Measurements from ENCODE around the gene CTNNBL1. TPM values are rescaled to one million over a fixed set of nuclear protein-coding genes. Genes with fewer than 3 reads are reported as not detected.

The CTNNBL1 gene
- total RNA-seq, 1 experiment from 2014 or later, result 49.9 TPM

DNA sequence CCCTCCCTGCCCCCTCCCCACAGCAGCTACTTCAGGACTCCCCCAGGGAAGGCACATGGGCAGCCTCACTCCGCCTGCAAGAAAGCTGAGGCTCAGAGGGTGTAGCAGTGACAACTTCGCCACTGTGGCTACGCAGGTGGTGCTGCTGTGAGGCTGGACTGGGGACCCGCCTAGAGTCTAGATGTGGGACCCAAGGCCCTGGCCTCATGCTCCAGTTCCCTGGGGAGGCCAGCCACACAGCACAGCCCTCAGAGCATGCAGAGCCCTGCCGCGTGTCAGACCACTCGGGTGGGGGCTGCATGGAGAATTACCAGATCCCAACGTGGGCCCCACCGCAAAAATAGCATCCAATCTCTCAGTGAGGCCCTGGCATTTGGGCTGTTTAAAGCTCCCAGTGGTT is 178.3 kb downstream of the CTNNBL1 start:
- intact Hi-C loops (cut with micrococcal nuclease), result no loop called here
- Histone ChIP-seq H3K79me2 (ENCODE audit: low read length) (no peaks in the 10 kb centered on the region), H3K27ac (ENCODE audit: low read length) (no peak overlapping the region), H3K9me2 (replicated peaks; ENCODE audit: low read length) (no peaks in the 10 kb centered on the region), H3K9me3 (ENCODE audit: low read length) (no peaks in the 10 kb centered on the region), H3K4me2 (ENCODE audit: low read length) (no peak overlapping the region), H3K36me3 (ENCODE audit: low read depth, low read length) (peaks cover 11% of the 10 kb centered on the region; the same call in 1 of the 2 replicates), H3K4me1 (ENCODE audit: insufficient read depth, low read length) (no peaks in the 10 kb centered on the region), H3K27me3 (ENCODE audit: low read length) (no peaks in the 10 kb centered on the region), H3K9ac (ENCODE audit: low read length) (no peak overlapping the region), H3K4me3 (ENCODE audit: low read length) (no peak overlapping the region), H2AFZ (ENCODE audit: low read length) (no peak overlapping the region), H3F3A (ENCODE audit: low read length, unreplicated experiment) (no peaks in the 10 kb centered on the region), H4K20me1 (ENCODE audit: low read length) (no peaks in the 10 kb centered on the region)
- TF ChIP-seq EZH2phosphoT487 (IDR thresholded peaks at IDR 0.05; ENCODE audit: borderline replicate concordance, low read length) (no peak), EZH2 (IDR thresholded peaks at IDR 0.05; ENCODE audit: low read length, unreplicated experiment) (no peak)
- TF ChIP-seq, protein P1, sequence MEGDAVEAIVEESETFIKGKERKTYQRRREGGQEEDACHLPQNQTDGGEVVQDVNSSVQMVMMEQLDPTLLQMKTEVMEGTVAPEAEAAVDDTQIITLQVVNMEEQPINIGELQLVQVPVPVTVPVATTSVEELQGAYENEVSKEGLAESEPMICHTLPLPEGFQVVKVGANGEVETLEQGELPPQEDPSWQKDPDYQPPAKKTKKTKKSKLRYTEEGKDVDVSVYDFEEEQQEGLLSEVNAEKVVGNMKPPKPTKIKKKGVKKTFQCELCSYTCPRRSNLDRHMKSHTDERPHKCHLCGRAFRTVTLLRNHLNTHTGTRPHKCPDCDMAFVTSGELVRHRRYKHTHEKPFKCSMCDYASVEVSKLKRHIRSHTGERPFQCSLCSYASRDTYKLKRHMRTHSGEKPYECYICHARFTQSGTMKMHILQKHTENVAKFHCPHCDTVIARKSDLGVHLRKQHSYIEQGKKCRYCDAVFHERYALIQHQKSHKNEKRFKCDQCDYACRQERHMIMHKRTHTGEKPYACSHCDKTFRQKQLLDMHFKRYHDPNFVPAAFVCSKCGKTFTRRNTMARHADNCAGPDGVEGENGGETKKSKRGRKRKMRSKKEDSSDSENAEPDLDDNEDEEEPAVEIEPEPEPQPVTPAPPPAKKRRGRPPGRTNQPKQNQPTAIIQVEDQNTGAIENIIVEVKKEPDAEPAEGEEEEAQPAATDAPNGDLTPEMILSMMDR (conservative IDR thresholded peaks at IDR 0.05; ENCODE audit: low read depth, low read length), result no peak
- no peak for ATAC-seq
- ChIA-PET POLR2A (ENCODE audit: unreplicated experiment) (no interaction called here), CTCF (no interaction called here)
- DNase-seq, result no peak
- no TSS peak for BruUV-seq (replicated peaks)

DNA sequence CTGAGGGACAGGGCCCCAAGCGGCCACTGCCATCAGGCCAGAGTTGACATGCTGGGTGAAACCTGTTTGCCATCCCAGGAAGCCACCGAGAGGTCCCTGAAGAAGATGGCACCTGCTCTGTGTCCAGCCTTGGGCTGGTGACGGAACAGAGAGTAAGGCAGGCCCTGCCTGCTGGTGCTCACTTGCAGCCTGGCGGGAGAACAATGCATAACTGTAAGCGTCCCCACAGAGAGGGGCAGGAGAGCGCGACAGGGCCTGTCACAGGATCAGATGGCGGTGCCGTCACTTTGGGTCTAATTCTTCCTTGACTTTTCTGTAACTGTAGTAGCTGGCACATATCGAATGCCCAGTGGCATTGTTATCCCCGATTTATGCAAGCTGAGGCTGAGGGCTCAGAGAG is 180.1 kb downstream of the CTNNBL1 start:
- Histone ChIP-seq H4K20me1 (ENCODE audit: low read length) (no peaks in the 10 kb centered on the region), H3K9me3 (ENCODE audit: low read length) (no peaks in the 10 kb centered on the region), H3K27me3 (ENCODE audit: low read length) (no peaks in the 10 kb centered on the region), H3K79me2 (ENCODE audit: low read length) (no peaks in the 10 kb centered on the region), H3K27ac (ENCODE audit: low read length) (no peak overlapping the region), H3K36me3 (ENCODE audit: low read depth, low read length) (peaks cover 10% of the 10 kb centered on the region; the same call in 1 of the 2 replicates), H3K9ac (ENCODE audit: low read length) (no peak overlapping the region), H3K4me1 (ENCODE audit: insufficient read depth, low read length) (no peaks in the 10 kb centered on the region), H3K9me2 (replicated peaks; ENCODE audit: low read length) (no peaks in the 10 kb centered on the region), H3K4me2 (ENCODE audit: low read length) (no peak overlapping the region), H3K4me3 (ENCODE audit: low read length) (no peak overlapping the region), H3F3A (ENCODE audit: low read length, unreplicated experiment) (no peaks in the 10 kb centered on the region), H2AFZ (ENCODE audit: low read length) (no peak overlapping the region)
- no TSS peak for BruUV-seq (replicated peaks)
- DNase-seq (no peak), ATAC-seq (no peak)
- intact Hi-C loops (cut with micrococcal nuclease), result no loop called here
- ChIA-PET CTCF (no interaction called here), POLR2A (ENCODE audit: unreplicated experiment) (no interaction called here)
- TF ChIP-seq EZH2phosphoT487 (IDR thresholded peaks at IDR 0.05; ENCODE audit: borderline replicate concordance, low read length) (no peak), EZH2 (IDR thresholded peaks at IDR 0.05; ENCODE audit: low read length, unreplicated experiment) (no peak)
- TF ChIP-seq, protein P1 (conservative IDR thresholded peaks at IDR 0.05; ENCODE audit: low read depth, low read length), result no peak

- Histone ChIP-seq H3K4me1 (ENCODE audit: insufficient read depth, low read length) (no peaks in the 10 kb centered on the region), H4K20me1 (ENCODE audit: low read length) (no peaks in the 10 kb centered on the region), H3K27ac (ENCODE audit: low read length) (no peak overlapping the region), H2AFZ (ENCODE audit: low read length) (no peak overlapping the region), H3K9me3 (ENCODE audit: low read length) (no peaks in the 10 kb centered on the region), H3K9me2 (replicated peaks; ENCODE audit: low read length) (no peaks in the 10 kb centered on the region), H3K9ac (ENCODE audit: low read length) (no peak overlapping the region), H3K36me3 (ENCODE audit: low read depth, low read length) (peaks cover 3% of the 10 kb centered on the region; the same call in 1 of the 2 replicates), H3K79me2 (ENCODE audit: low read length) (no peaks in the 10 kb centered on the region), H3K4me3 (ENCODE audit: low read length) (no peak overlapping the region), H3K4me2 (ENCODE audit: low read length) (no peak overlapping the region), H3K27me3 (ENCODE audit: low read length) (no peaks in the 10 kb centered on the region), H3F3A (ENCODE audit: low read length, unreplicated experiment) (no peaks in the 10 kb centered on the region)
- DNase-seq, result no peak
- ATAC-seq, result no peak
- ChIA-PET POLR2A (ENCODE audit: unreplicated experiment) (no interaction called here), CTCF (no interaction called here)
- BruUV-seq (replicated peaks), result no TSS peak
- TF ChIP-seq, protein P1 (conservative IDR thresholded peaks at IDR 0.05; ENCODE audit: low read depth, low read length), result no peak
- TF ChIP-seq EZH2 (IDR thresholded peaks at IDR 0.05; ENCODE audit: low read length, unreplicated experiment) (no peak), EZH2phosphoT487 (IDR thresholded peaks at IDR 0.05; ENCODE audit: borderline replicate concordance, low read length) (no peak)
- intact Hi-C loops (cut with micrococcal nuclease), result no loop called here
These were observed 181.8 kb downstream of the CTNNBL1 start for GRCh38 chr20:37875460-37876175.
